Dermis microvascular lymphatic vessel endothelial cell (primary cell): ENCODE measurements around the gene GIMAP7. TPM values are rescaled to one million over a fixed set of nuclear protein-coding genes. Genes with fewer than 3 reads are reported as not detected.
"Not testable (repeated sequence)": the region's sequence is repeated elsewhere in the genome, so short reads cannot be mapped to it uniquely, and the experiment has no call there.

ENCODE experiments used
- DNase-seq, 2 donors: peaks; one replicate each; pipeline versions ENCODE4 v3.0.0 to v3.0.0-alpha.2; 2010; ENCODE audit warnings: low read depth in 2 of 2
- total RNA-seq: library from RNA; depleted of rRNA; stranded (reverse); fragments of >200 nt; gene quantifications from 2 replicates; pipeline ENCODE4 v1.2.1, GENCODE V29; 2014

GIMAP7 gene
- total RNA-seq, 1 donor from 2014 or later, result 64.4 TPM

GRCh38 chr7:150511048-150511447 is 3.6 kb upstream of the GIMAP7 start:
- DNase-seq, result no peak

DNA sequence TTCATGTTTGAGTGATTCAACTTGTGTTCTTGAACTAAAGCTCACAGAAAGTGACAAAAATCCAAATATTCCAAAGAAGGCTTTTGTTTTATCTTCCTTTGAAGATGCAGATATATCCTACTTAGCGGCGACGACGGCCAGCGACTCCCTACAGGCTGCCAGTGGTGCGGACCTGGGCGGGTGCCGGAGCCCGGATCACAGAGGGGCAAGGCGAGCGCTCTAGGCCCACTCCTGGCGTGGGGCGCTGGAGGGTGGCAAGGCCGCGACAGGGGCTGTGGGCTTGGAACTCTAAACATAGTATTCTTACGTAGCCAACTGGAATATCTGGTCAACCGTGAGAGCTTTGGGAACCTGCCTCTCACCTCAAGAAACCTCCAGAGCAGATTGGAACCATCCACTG is 914 bp upstream of the GIMAP7 start:
- DNase-seq, result no peak

DNA sequence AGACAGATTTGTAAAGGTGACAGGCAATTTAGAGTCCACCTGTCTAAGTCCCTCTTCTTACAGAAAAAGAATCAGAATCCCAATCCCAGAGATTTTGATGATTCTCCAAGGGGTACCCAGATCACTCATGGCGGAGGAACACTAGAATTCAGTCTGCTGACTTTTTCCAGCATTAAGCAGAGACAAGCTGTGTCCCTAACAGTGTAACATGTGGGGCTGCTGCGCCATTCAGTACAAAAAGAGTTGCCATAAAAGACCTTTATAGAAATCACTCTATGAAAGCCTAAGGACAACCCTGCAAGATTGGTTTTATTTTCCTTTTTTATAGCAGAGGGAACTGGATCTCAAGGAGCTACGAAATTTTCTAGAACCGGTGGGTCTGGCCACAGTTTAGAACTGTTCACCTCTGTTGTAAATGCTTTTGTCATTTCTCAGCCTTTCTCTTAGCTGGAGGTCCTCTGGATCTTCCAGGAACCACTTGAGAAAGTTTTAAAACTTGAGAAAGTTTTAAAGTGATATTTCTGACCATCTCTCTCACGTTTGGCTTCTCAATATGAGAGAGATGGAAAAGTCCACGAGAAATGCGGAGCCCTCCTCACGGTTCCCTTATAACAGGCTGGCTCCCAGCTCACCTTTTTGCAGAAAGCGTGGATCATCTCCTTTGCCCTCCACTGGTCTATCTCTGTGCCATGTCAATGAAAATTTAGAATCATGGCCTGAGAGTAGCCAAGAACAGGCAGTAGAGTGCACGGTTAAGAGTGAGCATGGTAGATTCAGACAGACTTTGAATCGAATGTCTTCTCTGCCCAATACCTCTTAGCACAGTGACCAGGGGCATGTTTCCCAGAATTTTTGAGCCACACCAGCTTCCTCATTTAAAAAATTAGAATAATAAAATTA is 826 bp downstream of the GIMAP7 start:
- peak in 1 of 2 donors; percentile 32 for DNase-seq

GRCh38 chr7:150516956-150517745 is 2.5 kb downstream of the GIMAP7 start:
- peak in 1 of 2 donors; percentile 43 for DNase-seq

- DNase-seq, result no peak
These were observed 4.6 kb downstream of the GIMAP7 start for GRCh38 chr7:150519310-150519709.

GRCh38 chr7:150520145-150520544 is 5.5 kb downstream of the GIMAP7 start:
- no peak for DNase-seq

DNA sequence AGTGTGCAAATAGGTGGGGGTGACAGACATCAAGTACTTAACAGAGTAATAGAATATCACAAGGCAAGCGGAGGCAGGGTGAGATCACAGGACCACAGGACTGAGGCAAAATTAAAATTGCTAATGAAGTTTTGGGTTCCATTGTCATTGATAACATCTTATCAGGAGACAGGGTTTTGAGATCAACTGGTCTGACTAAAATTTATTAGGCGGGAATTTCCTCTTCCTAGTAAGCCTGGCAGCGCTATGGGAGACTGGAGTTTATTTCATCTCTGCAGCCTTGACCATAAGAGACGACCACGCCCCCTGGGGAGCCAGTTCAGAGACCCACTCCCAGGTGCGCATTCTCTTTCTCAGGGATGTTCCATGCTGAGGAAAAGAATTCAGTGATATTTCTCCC is 8.3 kb downstream of the GIMAP7 start:
- not testable (repeated sequence) for DNase-seq

DNA sequence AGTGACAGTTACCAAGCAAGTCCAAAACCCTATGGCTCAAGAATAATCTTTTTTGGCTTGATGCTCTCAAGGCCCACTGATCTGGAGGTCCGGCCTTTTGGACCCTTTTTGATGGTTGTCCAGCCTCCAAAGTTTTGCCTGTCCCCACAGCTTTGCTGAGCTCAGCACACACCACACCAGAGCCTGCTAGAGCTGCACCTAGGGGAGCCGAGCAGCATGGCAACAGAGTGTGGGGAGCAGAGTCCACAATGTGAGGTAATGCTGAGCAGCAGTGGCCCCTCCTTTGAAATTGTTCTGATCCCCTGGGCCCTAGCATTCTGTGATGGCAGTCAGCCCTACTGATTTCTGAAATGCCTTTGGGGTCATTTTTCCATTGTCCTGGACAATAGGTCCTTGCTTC is 9.3 kb downstream of the GIMAP7 start:
- DNase-seq, result no peak

DNA sequence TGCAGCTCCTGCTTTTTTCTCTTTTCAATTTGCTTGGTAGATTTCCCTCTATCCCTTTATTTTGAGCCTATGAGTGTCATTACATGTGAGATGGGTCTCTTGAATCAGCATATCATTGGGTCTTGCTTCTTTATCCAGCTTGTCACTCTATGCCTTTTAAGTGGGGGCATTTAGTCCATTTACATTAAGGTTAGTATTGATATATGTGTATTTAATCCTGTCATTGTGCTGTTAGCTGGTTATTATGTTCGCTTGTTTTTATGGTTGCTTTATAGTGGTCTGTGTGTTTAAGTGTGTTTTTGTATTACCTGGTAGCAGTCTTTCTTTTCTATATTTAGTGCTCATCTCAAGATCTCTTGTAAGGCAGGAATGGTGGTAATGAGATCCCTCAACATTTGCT is 17.0 kb downstream of the GIMAP7 start:
- peak in 1 of 2 donors; percentile 17 for DNase-seq

DNA sequence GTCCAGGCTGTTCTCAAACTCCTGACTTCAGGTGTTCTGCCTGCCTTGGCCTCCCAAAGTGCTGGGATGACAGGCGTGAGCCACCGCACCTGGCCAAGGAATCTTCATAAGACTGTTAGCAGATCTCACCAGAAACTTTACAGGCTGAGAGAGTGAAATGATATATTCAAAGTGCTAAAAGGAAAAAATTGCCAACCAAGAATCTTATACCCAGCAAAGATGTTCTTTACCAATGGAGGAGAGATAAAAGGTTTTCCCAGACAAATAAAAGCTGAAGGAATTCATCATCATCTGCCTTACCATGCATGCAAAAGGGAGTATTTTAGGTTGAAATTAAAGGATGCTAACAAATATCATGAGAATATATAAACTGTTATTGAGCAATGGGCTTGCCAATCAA is 23.6 kb downstream of the GIMAP7 start:
- DNase-seq, result no peak

DNA sequence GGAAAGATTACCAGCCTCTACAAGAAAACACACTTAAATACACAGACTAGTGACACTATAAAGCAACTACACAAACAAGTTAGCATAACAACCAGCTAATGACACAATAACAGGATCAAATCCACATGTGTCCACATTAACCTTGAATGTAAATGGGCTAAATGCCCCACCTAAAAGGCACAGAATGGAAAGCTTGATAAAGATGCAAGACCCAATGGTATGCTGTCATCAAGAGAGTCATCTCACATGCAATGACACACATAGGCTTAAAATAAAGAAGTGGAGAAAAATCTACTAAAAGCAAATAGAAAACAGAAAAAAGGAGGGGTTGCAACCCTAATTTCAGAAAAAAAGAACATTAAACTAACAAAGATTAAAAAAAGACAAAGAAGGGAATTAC is 38.5 kb downstream of the GIMAP7 start:
- DNase-seq, result no peak

- DNase-seq, result peak in 1 of 2 donors; percentile 23
These were observed 42.0 kb downstream of the GIMAP7 start for GRCh38 chr7:150556521-150557138.

- no peak for DNase-seq
These were observed 45.8 kb downstream of the GIMAP7 start for GRCh38 chr7:150560486-150560885.

DNA sequence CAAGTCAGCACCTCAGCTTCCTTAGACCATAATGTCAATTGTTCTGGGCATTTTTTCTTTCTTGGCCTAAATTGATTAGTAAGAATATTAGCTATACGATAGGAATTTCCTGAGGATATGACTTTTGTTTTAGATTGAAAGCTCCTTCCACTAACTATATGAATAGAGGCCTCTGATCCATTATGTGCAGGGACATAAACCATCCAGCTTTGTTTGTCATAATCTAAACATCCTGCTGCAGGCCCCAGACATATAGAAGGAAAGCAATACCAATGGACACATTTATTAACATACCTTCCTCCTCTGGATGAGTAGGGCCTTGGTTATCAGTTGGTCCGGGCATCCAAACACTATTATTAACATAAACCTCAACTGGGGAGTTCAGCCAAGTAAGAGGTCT is 48.2 kb downstream of the GIMAP7 start:
- DNase-seq, result peak in 1 of 2 donors; percentile 31

DNA sequence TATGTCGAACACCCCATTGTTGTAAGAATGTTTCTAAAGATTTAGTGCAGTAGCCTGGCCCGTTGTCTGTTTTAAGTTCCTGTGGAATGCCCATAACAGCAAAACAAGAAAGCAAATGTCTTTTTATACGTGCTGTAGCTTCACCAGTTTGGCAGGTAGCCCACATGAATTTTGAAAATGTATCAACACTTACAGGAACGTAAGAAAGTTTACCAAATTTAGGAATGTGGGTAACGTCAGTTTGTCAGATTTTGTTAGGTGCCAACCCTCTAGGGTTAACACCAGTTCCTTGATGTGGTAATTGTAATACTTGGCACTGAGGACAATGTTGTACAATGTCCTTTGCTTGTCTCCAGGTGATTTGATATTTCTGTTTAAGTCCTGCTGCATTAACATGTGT is 49.3 kb downstream of the GIMAP7 start:
- no peak for DNase-seq

DNA sequence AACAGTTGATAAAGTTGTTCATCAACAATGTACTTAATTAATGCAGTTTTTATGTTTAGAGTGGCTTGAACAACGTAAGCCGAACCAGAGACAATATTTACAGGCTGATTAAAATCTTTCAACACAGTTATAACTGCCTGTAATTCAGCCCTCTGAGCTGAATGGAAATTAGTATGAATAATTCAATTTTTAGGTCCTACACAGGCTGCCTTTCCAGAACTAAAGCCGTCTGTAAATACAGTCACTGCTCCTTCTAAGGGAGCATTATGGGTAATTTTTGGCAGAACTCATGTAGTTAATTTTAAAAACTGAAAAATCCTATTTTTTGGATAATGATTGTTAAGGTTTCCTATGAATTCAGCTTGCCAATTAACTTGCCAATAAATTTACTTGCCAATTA is 49.9 kb downstream of the GIMAP7 start:
- no peak for DNase-seq

DNA sequence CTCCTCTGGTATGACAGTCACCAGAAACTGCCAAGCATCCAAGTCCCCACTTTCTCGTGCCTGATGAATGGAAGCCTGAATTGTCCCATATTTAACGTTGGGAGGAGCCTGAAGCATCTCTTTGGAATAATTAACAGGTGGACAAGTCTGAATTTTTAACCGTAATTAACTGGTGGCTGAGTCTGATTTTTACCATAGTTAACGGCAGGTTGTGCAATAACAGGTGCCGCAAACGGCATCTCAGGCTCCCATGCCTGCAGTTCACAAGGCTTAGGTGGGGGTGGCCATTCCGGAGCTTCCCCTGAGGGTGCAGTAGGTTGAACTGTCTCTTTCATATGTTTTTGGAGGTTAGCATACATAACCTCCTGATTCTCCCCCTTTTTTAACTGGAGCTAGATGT is 50.6 kb downstream of the GIMAP7 start:
- DNase-seq, result no peak

GRCh38 chr7:150566123-150566522 is 51.5 kb downstream of the GIMAP7 start:
- DNase-seq, result no peak

GRCh38 chr7:150566572-150566971 is 51.9 kb downstream of the GIMAP7 start:
- no peak for DNase-seq

- DNase-seq, result peak; percentile 45 to 68
These were observed 52.5 kb downstream of the GIMAP7 start, which contains the start of gene GIMAP4 for GRCh38 chr7:150567169-150567568. TSS of gene GIMAP4 (plus strand) at chr7:150567390. CDS start at chr7:150569902, 2,512 bp downstream.

GRCh38 chr7:150567871-150568301 is 53.2 kb downstream of the GIMAP7 start:
- peak in 1 of 2 donors; percentile 25 for DNase-seq

DNA sequence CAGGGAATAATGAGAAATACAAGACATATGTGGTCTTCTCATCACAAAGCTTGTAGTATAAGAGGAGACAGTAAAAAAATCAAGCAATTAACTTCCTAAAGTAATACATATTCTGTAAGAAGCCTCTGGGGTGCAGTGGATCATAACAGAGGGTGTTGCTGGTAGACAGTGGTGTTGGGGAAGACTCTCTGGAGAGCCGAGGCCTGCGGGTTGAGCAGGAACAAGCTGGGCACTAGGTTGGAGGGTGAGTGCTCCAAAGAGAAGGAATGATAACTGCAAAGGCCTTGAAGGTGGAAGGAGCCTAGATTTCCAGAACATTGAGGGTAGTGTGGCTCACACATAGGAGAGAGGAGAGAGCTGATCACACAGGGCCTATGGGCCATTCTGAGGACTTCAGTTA is 54.0 kb downstream of the GIMAP7 start:
- peak in 1 of 2 donors; percentile 44 for DNase-seq
